Hematopoietic multipotent progenitor cell treated with erythropoietin and hydrocortisone succinate and interleukin-3 and kit ligand, for 17 days (in vitro differentiated cells): ENCODE measurements around the gene MARCHF10.

ENCODE experiments used
- DNase-seq: peaks from one replicate; pipeline ENCODE4 v3.0.0-alpha.2; 2015; ENCODE audit warnings: low spot score

MARCHF10 gene

DNA sequence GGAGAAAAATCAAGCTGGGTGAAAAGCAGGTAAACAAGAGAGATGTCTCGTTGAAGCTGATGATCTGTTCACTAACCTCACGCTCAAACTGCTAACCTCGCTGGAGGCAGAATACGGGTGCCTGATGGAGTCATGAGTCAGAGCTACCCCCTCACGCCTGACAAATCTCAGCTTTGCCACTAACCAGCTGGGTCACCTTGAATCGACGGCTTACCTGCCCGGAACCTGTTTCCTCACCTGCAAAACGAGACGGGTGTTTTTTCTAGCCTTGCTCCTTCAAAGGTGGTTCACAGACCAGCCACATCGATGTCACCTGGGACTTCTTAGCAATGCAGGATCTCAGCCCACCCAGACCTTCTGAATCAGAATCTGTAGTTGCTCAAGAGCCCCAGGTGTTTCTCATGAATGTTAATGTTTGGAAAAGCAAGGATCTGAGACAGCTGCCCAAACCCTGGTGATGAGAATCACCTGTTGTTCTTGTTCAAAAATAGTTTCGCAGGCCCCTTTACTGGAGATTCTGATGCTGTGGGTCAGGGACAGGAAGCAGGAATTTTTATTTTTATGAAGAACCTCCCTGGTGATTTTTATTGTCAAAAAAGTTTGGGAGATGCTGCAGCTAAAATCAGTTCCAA is 56.9 kb downstream of the MARCHF10 start:
- no peak for DNase-seq

DNA sequence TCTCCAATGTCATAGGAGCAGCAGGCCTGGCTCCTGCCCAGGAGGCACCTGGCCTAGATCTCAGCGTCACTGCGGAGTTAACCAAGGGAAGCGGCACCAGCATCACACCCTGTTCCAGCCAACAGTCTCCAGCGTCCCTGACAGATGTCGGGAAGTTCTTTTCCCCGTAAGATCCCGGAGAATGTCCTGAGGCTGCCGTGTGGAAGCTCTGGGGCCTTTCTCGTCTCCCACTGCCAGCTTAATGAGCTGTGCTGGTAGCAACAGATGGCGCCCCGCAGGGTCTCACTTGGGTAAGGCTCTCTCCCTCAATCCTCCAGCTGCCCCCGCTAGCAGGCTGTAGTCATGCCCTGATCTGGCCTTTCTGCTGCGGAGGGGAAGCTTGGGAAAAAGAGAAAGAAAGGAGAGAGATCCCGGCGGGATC is 57.5 kb downstream of the MARCHF10 start:
- no peak for DNase-seq

DNA sequence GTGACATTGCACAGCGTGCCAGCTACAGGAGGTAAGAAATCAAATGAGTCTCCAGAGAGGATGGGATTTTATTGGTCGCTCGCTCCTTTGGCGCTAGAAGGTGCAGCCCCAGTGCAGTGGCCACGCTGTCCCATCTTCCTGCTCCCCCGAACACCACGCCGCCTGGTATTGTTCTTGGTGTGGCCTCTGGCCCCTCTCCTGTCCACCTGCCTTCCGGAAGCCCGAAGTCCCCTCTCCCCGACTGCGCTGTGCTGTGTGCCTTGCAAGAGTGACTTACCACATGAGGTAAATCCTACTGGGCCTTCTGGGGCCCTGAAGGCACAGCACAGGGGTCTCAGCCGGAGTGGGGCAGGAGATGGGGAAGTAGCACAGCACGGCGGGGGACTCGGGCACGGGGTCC is 58.2 kb downstream of the MARCHF10 start:
- no peak for DNase-seq

DNA sequence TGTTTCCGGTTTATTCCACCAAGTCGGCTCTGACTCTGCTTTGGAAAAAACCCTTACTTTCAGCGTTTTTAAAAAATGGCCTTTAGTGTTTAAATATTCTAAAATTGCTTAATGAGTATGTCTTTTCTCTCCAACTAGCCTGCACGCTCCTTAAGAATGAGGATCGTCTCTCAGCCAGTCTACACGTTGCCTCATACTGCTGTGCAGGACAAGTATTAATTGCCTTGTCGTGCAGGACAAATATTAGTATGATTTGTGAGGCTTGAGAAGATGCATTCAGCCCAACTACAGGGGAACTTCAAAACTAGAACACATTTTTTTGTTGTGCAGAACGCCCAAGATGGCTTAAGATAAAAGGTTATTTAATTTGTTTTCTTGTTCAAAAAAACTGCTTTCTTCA is 61.2 kb downstream of the MARCHF10 start:
- DNase-seq = no peak

DNA sequence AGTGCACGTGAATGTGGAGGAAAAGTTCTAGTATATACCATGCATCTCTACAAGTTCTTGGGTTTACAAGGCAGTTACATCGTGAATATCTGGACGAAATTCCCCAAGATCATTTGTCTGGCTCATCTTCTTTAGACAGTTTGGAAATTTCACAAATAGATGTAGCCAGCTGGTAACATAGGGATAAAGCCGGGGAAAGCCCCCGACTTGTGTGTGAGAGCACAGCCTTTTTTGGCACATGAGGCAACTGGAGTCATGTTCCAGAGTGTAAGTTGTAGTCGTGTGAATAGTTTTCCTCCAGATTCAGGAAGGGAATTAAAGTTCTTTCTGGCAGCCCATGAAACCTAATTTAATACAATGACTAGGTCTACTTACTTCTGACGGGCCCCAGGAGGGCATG is 62.3 kb downstream of the MARCHF10 start:
- DNase-seq = no peak

DNA sequence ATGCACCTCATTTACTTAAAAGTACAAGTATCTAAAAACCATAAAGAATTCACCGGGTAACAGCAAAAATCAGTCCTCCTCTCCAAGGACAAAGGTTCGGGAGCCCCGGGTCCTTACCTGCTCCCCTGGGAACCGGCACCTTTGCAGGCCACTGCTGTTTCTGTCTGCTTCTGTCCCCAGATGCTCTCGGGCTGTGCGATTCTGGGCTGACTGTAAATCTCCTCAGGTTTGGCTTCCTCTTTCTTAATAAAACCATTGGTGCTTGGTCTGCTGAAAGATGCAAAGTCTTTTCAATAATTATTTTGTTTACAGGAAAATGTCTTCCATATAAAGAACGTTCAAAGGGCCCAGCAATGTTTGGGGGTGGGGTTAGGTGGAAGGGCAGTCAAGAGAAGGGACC is 63.9 kb downstream of the MARCHF10 start:
- DNase-seq = no peak

DNA sequence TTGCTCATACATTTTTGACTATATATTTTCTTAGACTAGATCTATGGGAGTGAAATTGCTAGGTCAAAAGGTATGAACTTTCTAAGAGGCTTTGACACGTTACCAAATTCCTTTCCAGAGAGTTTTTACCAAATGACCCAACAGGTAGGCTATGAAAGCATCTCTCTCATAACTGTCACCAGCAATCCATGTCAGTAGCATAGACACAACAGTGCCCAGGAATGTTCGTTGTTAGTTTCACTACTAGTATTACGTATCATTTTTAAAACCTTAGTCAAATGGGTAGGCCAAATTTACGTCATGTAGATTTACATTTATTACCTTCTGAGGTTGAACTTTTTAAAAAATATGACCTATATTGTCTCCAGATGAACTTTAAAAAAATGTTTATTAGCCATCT is 66.8 kb downstream of the MARCHF10 start:
- no peak for DNase-seq

DNA sequence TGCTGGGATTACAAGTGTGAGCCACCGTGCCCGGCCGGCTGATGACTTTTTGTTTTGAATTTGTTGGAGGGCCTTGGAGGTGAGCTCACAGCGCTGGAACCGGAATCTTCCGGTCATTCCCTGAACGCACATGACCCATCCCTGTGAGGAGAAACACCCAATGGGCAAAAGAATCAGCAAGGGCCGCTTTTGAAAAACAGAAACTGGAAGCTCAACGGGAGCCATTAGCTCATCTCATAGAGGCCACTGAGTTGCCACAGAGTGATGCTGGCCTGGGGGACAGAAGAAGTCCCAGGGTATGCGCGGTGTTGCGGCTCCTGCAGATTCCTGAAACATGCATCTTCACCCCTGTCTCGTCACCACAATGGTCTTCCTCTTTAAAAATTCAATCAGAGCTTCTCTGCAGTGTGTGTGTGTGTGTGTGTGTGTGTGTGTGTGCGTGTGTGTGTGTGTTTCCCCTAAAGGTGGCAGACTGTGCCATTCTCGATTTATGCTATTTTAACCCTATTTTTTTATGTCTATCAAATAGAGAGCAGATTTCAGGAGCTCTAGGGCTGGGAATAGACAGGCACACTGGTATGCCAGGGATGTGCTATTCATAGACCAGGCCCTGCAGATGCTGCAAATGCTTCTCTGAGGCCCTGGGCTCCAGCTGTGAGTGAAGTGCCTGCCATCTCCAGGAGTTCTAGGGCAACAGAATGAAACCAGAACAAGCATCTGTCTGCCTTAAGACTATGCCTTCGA is 68.3 kb downstream of the MARCHF10 start:
- no peak for DNase-seq

DNA sequence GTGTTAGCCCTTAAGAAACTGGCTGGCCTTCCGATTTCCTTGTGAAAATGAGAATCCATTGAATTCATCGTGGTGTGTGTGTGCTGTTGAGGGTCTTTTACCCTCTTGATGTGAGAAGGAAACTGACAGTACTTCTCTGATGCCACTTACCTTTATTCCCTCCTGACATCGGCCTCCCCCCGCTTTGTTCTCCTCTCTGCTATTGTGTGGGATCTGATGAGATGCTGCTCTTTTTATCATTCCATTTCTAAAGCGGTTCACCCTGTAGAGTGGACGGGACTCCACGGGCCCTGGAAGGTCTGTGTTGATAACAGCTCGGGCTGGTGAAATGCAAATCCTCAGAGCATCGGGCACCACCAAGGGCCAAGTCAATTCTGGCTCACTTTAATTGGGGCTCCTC is 69.8 kb downstream of the MARCHF10 start:
- no peak for DNase-seq

DNA sequence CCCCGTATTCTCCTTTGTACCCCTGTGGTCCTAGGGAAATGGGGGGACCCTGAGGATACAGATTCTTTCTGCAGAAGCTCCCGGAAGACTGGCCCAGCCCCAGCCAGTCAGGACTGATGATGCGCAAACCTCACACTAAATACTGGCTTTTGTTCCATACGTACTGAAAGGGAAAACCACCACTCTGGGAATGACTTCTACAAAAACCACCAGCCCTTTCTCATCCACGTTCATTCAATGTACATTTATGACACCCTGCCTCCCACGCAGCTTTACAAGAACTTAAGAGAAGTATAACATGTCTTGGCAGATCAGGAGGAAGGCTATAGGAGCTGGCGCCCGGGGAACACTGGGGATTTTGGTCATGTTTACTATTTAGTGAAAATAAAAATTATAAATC is 70.6 kb downstream of the MARCHF10 start:
- no peak for DNase-seq

DNA sequence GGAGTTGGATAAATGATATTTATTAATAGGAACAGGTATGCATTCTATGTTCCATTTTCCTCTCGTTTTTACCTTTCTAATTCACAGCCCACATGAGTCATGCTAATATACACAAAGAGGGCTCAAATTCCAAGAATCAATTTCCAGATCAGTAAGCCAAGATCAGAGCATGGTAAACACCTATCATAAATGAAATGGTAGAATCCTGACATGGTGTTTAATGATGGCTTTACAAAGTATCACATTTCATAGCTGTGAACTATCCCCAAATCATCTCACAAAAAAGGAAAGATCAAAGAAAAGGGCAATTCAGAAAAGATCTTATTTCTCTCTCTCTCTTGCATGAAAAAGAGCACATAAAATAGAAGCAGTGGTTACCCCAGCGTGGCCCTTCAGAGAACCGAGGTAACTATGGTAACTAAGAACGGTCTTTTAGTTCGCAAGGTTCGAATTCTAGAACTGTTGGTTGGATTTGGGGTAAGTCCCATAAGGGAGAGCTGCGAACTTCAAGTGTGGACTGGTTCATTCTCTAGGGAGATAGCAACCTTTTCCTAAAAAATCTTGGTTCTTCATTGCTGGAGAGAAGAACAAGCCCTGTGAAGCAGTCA is 73.0 kb downstream of the MARCHF10 start:
- DNase-seq = no peak

DNA sequence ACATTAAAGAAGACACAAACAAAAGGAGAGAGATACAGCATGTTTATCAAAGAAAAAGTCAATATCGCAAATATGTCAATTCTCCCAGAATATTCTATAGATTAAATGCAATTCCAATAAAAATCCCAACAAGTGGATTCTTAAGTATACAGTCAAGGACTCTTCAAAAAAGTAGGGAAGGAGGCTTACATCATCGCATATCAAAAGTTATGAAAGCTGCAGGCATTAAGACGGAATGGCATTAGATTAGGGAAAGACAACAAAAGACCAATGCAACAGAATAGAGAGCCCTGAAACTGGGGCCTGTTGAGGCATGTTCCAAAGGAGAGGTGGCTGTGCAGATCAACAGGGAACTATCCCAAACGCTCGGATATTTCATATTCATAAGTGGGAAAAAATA is 76.0 kb downstream of the MARCHF10 start:
- no peak for DNase-seq

DNA sequence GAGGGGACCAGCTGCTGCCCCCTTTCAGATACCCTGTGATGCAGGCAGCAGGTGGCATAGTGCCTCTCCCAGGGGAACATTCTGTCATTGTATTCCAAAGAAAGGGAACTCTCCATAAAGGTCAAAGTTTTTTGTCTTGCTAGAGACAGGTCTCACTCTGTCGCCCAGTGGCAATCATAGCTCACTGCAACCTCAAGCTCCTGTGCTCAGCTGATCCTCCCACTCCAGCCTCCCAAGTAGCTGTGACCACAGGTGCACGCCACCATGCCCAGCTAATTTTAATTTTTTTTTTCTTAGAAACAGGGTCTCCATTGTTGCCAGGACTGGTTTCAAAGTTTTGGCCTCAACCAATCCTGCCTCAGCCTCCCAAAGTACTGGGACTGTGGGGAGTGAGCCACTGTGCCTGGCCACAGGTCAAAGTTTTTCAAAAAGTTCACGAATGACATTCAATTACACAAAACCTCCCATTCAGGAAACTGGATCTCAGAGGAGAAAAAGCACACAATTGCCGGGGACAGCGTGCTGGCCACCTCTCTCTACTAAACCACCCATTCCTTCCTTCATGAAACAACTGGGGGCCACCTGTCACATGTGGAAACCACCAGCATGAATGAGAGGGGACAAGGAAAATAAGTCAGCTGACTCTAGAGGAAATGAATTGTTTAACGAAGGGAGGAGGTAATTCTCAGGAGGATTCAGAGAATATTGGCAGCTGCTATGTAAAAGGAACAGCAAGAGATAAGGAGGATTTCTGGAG is 80.0 kb downstream of the MARCHF10 start:
- no peak for DNase-seq

DNA sequence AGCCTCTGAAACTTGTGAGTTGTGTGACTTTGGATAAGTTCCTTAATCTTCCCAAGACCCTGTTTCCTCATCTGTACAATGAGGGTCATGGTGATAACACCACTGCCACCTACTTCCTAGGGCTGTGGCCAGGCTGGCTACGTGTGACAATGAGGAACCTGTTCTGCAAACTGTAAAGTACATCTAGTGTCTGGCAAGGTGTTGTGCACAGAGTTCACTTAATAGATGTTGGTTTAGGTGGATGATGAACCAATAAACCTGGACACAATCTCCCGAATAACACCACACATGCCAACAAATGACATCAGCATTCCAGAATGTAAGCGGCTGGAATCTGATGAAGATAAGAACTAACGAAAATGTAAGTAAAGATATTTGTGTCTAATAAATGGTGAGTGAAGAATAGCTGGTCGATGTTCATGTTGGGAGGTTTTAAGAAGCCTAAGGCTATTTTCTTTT is 82.3 kb downstream of the MARCHF10 start:
- DNase-seq = no peak

DNA sequence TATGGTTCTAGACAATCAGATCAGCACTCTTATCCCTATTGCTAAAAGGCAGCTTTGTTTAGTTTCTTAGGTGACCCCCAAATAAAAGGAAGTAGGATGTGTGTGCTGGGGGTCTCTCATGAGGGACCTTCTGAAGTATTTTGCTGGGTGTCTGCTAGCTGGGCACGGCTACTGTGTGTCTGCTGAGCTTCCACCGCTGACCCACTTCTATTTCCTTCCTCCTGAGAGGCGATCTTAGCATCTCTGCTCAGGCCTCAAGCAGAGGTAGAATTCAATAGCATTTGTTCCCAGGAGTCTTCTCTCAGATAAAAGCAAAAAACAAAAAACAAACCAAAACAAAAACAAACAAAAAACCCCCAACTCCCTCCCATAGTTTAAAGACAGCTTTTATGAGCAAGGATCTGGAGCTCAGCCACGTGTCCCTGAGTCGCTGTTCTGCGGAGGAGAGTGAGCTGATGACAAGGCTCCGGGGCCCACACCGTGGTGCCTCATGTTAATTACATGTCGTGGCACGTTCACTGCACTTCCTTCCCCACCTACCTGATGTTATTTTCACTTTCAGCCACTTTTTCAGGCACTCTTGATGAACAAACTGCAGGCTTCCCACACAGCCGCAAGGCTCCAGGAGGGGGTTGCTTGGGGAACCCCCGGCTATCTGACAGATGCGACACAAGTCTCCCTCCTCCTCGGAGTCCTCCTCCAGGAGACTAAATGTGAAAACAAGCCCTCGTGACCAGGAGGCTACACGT is 83.5 kb downstream of the MARCHF10 start:
- no peak for DNase-seq

DNA sequence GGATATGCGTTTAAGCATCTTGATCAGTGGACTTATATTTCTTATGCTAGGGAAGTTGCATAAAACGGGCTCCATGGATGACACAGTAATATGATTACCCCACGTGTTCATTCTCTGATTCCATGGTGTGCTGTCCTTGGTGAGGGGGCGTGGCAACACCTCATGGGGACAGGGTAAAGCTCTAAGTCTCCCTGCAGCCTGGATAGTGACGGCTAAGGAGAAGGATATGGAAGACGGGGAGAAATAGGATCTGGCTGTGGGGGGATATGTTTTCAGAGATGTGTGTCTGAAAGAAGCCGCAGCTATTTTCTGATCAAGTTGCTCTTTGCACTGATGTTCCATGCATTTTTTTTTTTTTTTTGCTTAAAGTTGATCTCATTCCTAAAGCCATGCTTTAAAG is 84.3 kb downstream of the MARCHF10 start:
- DNase-seq = no peak

DNA sequence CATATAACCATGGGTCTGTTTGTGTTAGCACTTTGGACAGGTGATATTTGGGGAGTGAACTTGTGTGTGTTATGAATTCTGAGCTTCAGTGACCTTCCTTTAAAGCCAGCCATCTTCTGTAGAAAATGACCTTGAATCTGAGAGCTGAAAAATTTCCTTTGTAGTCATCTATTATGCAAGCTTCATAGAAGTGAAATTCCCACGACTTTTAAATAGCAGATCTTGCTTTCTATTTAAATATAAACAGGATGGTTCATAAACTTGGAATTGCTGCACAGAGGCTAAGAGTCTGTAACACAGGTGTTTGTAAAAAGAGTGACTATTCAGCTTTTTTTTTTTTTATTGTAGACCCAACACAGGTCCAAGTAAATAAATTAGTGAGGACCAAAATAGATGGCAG is 85.5 kb downstream of the MARCHF10 start:
- DNase-seq = no peak

DNA sequence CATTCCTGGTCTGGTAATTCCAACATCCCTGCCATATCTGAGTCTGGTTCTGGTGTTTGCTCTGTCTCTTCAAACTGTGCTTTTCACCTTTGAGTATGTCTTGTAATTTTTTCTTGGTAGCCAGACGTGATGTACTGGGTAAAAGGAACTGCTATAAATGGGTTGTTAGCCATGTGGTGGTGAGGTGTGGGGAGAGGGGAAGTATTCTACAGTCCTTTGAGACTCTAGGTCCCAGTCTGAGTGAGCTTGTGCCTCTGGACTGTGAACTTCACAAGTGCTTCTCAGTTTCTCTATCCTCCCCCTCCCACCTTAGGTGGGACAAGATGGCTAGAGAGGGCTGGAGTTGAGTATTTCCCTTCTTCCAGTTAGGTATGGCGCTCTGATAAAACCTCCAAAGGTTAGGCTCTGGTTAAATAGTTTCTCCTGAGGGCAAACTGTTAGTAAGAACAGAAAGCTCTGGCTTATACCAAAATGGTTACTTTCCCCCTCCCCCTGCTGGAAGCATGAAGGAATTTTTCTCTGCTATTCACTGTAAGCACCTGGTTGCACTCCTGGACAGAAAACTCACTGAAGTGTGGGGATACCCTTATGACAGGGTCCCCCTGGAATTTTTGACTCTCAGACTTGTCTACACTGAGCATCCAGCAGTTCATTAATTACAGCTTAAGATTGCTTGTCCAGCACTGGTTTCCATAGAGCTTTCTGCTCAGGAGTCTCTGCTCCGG is 87.8 kb downstream of the MARCHF10 start:
- DNase-seq = peak; percentile 59

DNA sequence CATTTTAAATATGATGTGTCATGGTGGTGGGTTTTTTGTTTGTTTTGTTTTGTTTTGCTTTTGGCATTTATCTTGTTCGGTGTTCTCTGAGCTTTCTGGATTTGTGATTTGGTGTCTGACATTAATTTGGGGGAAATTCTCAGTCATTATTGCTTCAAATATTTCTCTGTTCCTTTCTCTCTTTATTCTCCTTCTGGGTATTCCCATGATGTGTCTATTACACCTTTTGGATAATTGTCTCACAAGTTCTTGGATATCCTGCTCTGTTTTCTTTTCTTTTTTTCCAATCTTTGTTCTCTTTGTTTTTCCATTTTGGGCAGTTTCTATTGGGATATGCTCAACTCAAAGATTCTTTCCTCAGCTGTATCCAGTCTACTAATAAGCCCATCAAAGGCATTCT is 88.5 kb downstream of the MARCHF10 start:
- DNase-seq = no peak

DNA sequence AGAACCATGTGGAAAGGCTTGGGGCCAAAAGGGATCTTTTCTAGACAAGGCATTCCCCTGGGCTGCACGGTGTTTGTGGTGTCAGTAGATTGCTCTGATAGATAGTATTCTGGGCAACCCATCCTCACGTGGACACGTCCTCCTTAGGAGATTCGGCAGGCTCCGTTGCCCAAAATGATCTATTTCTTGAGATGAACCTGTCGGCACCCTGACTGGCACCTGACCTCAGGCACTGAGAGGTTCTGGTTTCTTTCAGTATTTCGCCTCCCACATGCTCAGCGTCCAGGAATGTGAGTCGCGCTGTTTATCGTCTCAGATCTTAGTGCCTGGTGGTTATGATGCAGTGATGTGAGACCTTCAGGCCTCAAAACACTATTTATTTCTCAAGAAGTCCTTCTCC is 89.7 kb downstream of the MARCHF10 start:
- DNase-seq = no peak

DNA sequence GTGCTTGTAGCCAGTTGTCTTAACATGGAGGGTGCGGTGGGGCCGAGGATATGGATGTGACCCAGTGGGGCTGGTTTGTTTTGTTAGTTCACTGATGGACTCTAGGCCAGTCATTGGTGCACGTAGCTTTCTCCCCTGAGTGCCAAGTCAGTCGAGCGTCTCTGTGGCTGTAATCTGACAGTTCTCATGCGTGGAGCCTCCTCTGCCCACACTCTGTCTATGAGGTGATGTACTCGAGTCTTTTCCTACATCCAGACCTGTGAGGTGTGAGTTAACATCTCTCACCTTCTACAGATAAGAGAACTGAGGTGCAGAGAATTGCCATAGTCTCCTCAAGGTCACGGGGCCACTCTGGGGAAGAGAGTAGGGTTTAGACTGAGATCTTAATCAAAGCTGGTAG is 90.2 kb downstream of the MARCHF10 start:
- no peak for DNase-seq

DNA sequence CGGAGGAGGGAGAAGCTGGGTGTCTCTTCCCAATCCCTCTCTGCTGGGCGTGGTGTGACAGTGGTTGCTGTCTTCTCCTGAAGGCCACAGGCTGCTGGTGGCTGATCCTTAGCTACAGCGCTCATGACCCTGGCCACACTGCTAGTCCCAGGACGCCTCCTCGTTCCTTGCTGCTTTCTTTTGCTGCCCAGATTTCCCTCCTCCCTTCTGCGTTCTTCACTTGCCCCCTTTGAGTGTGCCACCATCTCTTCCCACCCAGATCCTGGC is 90.6 kb downstream of the MARCHF10 start:
- DNase-seq = no peak
